ENCODE measurements around the gene CYP24A1.

Gene CYP24A1

DNA sequence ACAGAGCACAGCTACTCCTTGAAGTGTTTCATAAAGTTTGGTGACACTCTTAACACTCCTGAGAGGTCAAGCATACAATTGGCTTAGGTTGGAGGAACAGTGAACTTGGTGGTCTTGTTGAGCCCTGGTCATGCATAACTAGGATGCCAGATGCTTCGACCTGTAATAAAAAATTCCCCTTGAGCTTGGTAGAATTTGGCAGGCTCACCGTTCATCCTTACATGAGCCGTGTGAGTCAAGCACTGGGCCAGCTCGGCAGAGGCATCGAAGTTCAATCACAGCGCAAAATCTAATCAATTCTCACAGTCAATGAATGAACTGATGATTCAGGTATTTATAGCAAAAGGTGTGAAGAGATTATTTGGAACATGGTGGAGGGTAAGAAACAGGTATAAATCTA lies 33.7 kb downstream of the CYP24A1 start:
- no peak for TF ChIP-seq EZH2 (IDR thresholded peaks at IDR 0.05; ENCODE audit: borderline replicate concordance, low read depth, low read length, severe bottlenecking)
- TF ChIP-seq, protein P1, sequence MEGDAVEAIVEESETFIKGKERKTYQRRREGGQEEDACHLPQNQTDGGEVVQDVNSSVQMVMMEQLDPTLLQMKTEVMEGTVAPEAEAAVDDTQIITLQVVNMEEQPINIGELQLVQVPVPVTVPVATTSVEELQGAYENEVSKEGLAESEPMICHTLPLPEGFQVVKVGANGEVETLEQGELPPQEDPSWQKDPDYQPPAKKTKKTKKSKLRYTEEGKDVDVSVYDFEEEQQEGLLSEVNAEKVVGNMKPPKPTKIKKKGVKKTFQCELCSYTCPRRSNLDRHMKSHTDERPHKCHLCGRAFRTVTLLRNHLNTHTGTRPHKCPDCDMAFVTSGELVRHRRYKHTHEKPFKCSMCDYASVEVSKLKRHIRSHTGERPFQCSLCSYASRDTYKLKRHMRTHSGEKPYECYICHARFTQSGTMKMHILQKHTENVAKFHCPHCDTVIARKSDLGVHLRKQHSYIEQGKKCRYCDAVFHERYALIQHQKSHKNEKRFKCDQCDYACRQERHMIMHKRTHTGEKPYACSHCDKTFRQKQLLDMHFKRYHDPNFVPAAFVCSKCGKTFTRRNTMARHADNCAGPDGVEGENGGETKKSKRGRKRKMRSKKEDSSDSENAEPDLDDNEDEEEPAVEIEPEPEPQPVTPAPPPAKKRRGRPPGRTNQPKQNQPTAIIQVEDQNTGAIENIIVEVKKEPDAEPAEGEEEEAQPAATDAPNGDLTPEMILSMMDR (IDR thresholded peaks at IDR 0.05; ENCODE audit: borderline replicate concordance, extremely low read depth, low read length, poor library complexity, severe bottlenecking), result no peak
- Histone ChIP-seq H4K20me1 (ENCODE audit: insufficient read depth, low read length) (no peaks in the 10 kb centered on the region), H3K36me3 (ENCODE audit: insufficient read depth, low read length) (no peaks in the 10 kb centered on the region), H3K9ac (ENCODE audit: low read depth, low read length) (no peak overlapping the region), H3K4me1 (ENCODE audit: insufficient read depth, low read length) (no peaks in the 10 kb centered on the region), H3K4me2 (ENCODE audit: insufficient read depth, low read length) (no peak overlapping the region), H3K79me2 (ENCODE audit: insufficient read depth, low read length) (no peaks in the 10 kb centered on the region), H3K4me3 (ENCODE audit: low read depth in 1 of 2, low read length in 2 of 2) (no peak overlapping the region), H2AFZ (ENCODE audit: low read depth, low read length) (no peak overlapping the region), H3K27me3 (ENCODE audit: insufficient read depth, low read length, poor library complexity) (peaks cover 33% of the 10 kb centered on the region), H3K9me3 (ENCODE audit: insufficient read depth, low read length, severe bottlenecking) (no peaks in the 10 kb centered on the region), H3K27ac (ENCODE audit: low read length) (no peak overlapping the region)
- ATAC-seq (ENCODE audit: insufficient read depth, low read depth), result no peak
- DNase-seq, result no peak

GRCh38 chr20:54139188-54139587 lies 34.6 kb downstream of the CYP24A1 start:
- no peaks in the 10 kb centered on the region for H3K36me3 ChIP-seq (ENCODE audit: insufficient read depth, low read length)
- no peak overlapping the region for H3K4me3 ChIP-seq (ENCODE audit: low read depth in 1 of 2, low read length in 2 of 2)
- no peaks in the 10 kb centered on the region for H3K4me1 ChIP-seq (ENCODE audit: insufficient read depth, low read length)
- H2AFZ ChIP-seq (ENCODE audit: low read depth, low read length), result no peak overlapping the region
- no peaks in the 10 kb centered on the region for H3K79me2 ChIP-seq (ENCODE audit: insufficient read depth, low read length)
- ATAC-seq (ENCODE audit: insufficient read depth, low read depth) (no peak), DNase-seq (no peak)
- no peak overlapping the region for H3K9ac ChIP-seq (ENCODE audit: low read depth, low read length)
- H4K20me1 ChIP-seq (ENCODE audit: insufficient read depth, low read length), result no peaks in the 10 kb centered on the region
- no peak overlapping the region for H3K27ac ChIP-seq (ENCODE audit: low read length)
- peaks cover 33% of the 10 kb centered on the region for H3K27me3 ChIP-seq (ENCODE audit: insufficient read depth, low read length, poor library complexity)
- TF ChIP-seq, protein P1 (IDR thresholded peaks at IDR 0.05; ENCODE audit: borderline replicate concordance, extremely low read depth, low read length, poor library complexity, severe bottlenecking), result no peak
- TF ChIP-seq EZH2 (IDR thresholded peaks at IDR 0.05; ENCODE audit: borderline replicate concordance, low read depth, low read length, severe bottlenecking), result no peak
- H3K9me3 ChIP-seq (ENCODE audit: insufficient read depth, low read length, severe bottlenecking), result no peaks in the 10 kb centered on the region
- no peak overlapping the region for H3K4me2 ChIP-seq (ENCODE audit: insufficient read depth, low read length)

DNA sequence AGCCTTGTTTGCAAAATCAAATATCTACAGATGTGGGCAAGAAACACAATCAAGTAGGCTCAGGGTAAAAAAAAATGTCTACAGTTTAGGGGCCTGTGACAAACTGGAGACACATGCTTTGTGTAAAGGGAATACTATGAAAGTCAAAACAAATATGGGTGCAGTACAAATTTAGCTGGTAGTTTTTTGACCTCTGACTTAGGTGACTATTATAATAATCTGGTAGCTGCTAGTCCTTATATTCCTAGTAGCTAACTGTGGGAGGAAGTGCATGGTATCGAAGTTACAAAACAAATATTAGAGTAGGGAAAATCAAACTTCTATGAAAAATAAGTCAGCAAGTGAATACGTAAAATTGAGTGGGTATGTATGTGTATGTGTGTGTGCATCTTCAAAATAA lies 35.4 kb downstream of the CYP24A1 start:
- no peak for TF ChIP-seq EZH2 (IDR thresholded peaks at IDR 0.05; ENCODE audit: borderline replicate concordance, low read depth, low read length, severe bottlenecking)
- TF ChIP-seq, protein P1 (IDR thresholded peaks at IDR 0.05; ENCODE audit: borderline replicate concordance, extremely low read depth, low read length, poor library complexity, severe bottlenecking), result no peak
- no peaks in the 10 kb centered on the region for H3K9me3 ChIP-seq (ENCODE audit: insufficient read depth, low read length, severe bottlenecking)
- no peaks in the 10 kb centered on the region for H3K79me2 ChIP-seq (ENCODE audit: insufficient read depth, low read length)
- H3K9ac ChIP-seq (ENCODE audit: low read depth, low read length), result no peak overlapping the region
- peaks cover 33% of the 10 kb centered on the region for H3K27me3 ChIP-seq (ENCODE audit: insufficient read depth, low read length, poor library complexity)
- H3K4me3 ChIP-seq (ENCODE audit: low read depth in 1 of 2, low read length in 2 of 2), result no peak overlapping the region
- no peaks in the 10 kb centered on the region for H3K36me3 ChIP-seq (ENCODE audit: insufficient read depth, low read length)
- H3K27ac ChIP-seq (ENCODE audit: low read length), result no peak overlapping the region
- H2AFZ ChIP-seq (ENCODE audit: low read depth, low read length), result no peak overlapping the region
- ATAC-seq (ENCODE audit: insufficient read depth, low read depth), result no peak
- no peaks in the 10 kb centered on the region for H3K4me1 ChIP-seq (ENCODE audit: insufficient read depth, low read length)
- no peak for DNase-seq
- no peaks in the 10 kb centered on the region for H4K20me1 ChIP-seq (ENCODE audit: insufficient read depth, low read length)
- no peak overlapping the region for H3K4me2 ChIP-seq (ENCODE audit: insufficient read depth, low read length)

GRCh38 chr20:54137115-54137514 lies 36.7 kb downstream of the CYP24A1 start:
- Histone ChIP-seq H3K79me2 (ENCODE audit: insufficient read depth, low read length) (no peaks in the 10 kb centered on the region), H3K4me3 (ENCODE audit: low read depth in 1 of 2, low read length in 2 of 2) (no peak overlapping the region), H3K4me2 (ENCODE audit: insufficient read depth, low read length) (no peak overlapping the region), H3K9ac (ENCODE audit: low read depth, low read length) (no peak overlapping the region), H2AFZ (ENCODE audit: low read depth, low read length) (no peak overlapping the region), H3K27ac (ENCODE audit: low read length) (no peak overlapping the region), H3K27me3 (ENCODE audit: insufficient read depth, low read length, poor library complexity) (peaks cover 31% of the 10 kb centered on the region), H3K4me1 (ENCODE audit: insufficient read depth, low read length) (no peaks in the 10 kb centered on the region), H4K20me1 (ENCODE audit: insufficient read depth, low read length) (no peaks in the 10 kb centered on the region), H3K36me3 (ENCODE audit: insufficient read depth, low read length) (no peaks in the 10 kb centered on the region), H3K9me3 (ENCODE audit: insufficient read depth, low read length, severe bottlenecking) (no peaks in the 10 kb centered on the region)
- DNase-seq (no peak), ATAC-seq (ENCODE audit: insufficient read depth, low read depth) (no peak)
- TF ChIP-seq, protein P1 (IDR thresholded peaks at IDR 0.05; ENCODE audit: borderline replicate concordance, extremely low read depth, low read length, poor library complexity, severe bottlenecking), result no peak
- TF ChIP-seq EZH2 (IDR thresholded peaks at IDR 0.05; ENCODE audit: borderline replicate concordance, low read depth, low read length, severe bottlenecking), result no peak
